HTERT RPE-1 (cell line): ENCODE measurements around the gene MUC20.
"Not testable (repeated sequence)": the region's sequence is repeated elsewhere in the genome, so short reads cannot be mapped to it uniquely, and the experiment has no call there.

Experiments
- in situ Hi-C: fragments of 300-500 bp; cut with MboI; formaldehyde crosslinking; loops from 4 replicates; pipeline ENCODE4 v1.14.3; 2020; ENCODE audit warnings: low sequenced_read_pairs

MUC20 gene

GRCh38 chr3:195720831-195721506, at the start of gene MUC20:
Gene MUC20, plus strand, starts transcription at chr3:195720978. Its CDS starts 30 bp downstream, at chr3:195721008.
- in situ Hi-C loops: not testable (repeated sequence)

- in situ Hi-C loops: not testable (repeated sequence)
Measured at GRCh38 chr3:195671283-195671682, 49.5 kb upstream of the MUC20 start.

- in situ Hi-C loops: not testable (repeated sequence)
Measured at GRCh38 chr3:195673711-195674110, 47.1 kb upstream of the MUC20 start.

- in situ Hi-C loops: not testable (repeated sequence)
Measured at GRCh38 chr3:195678391-195679015, 42.3 kb upstream of the MUC20 start.

GRCh38 chr3:195680690-195681089, 40.1 kb upstream of the MUC20 start:
- in situ Hi-C loops: not testable (repeated sequence)

GRCh38 chr3:195681458-195682103, 39.2 kb upstream of the MUC20 start:
- in situ Hi-C loops: not testable (repeated sequence)

GRCh38 chr3:195682104-195682742, 38.6 kb upstream of the MUC20 start:
- in situ Hi-C loops: not testable (repeated sequence)

- in situ Hi-C loops: not testable (repeated sequence)
Measured at GRCh38 chr3:195683722-195684526, 36.9 kb upstream of the MUC20 start.

GRCh38 chr3:195684527-195685257, 36.1 kb upstream of the MUC20 start:
- in situ Hi-C loops: not testable (repeated sequence)

GRCh38 chr3:195686537-195687208, 34.1 kb upstream of the MUC20 start:
- in situ Hi-C loops: not testable (repeated sequence)

- in situ Hi-C loops: not testable (repeated sequence)
Measured at GRCh38 chr3:195687209-195687760, 33.5 kb upstream of the MUC20 start.

GRCh38 chr3:195688471-195689183, 32.2 kb upstream of the MUC20 start:
- in situ Hi-C loops: not testable (repeated sequence)

GRCh38 chr3:195689184-195690070, 31.4 kb upstream of the MUC20 start:
- in situ Hi-C loops: not testable (repeated sequence)

- in situ Hi-C loops: no loop called here
Measured at GRCh38 chr3:195690951-195691350, 29.8 kb upstream of the MUC20 start.

GRCh38 chr3:195691596-195692353, 29.0 kb upstream of the MUC20 start:
- in situ Hi-C loops: not testable (repeated sequence)

- in situ Hi-C loops: no loop called here
Measured at GRCh38 chr3:195692354-195692685, 28.5 kb upstream of the MUC20 start.
